ENCODE results near the gene F8. TPM values are rescaled to one million over a fixed set of nuclear protein-coding genes. Genes with fewer than 3 reads are reported as not detected.

Gene F8
- total and polyA plus RNA-seq, 10 of the 15 experiments (the other 5 are each of a cell fraction or from before 2014, with no cell fraction given): 3.0 to 8.1 (median 5.1) TPM

GRCh38 chrX:155046129-155046810 is 23.7 kb upstream of the F8 start:
- in situ Hi-C loops (cut with MboI): no loop called here
- intact Hi-C loops (cut with micrococcal nuclease; ENCODE audit: unreplicated experiment): no loop called here
- no peak overlapping the region for H2AFZ ChIP-seq (ENCODE audit: control insufficient read depth, low read depth, low read length)
- no peak for TF ChIP-seq TCF12 (IDR thresholded peaks at IDR 0.05; ENCODE audit: low read depth, low read length)
- no peak for TF ChIP-seq E4F1 (IDR thresholded peaks at IDR 0.05; ENCODE audit: borderline replicate concordance, partially characterized antibody)
- H3K4me2 ChIP-seq (ENCODE audit: control insufficient read depth, insufficient read depth): no peak overlapping the region
- H3K4me1 ChIP-seq (ENCODE audit: control insufficient read depth, insufficient read depth, low read length): no peaks in the 10 kb centered on the region
- no peaks in the 10 kb centered on the region for H3K9me3 ChIP-seq (replicated peaks; ENCODE audit: control insufficient read depth, insufficient read depth, low read length)
- no peaks in the 10 kb centered on the region; a peak in 1 of 4 replicates for H3K36me3 ChIP-seq (ENCODE audit: control insufficient read depth in 2 of 2, insufficient read depth in 2 of 2, low read length in 1 of 2)
- ATAC-seq: no peak
- BruUV-seq (replicated peaks): no TSS peak
- H4K20me1 ChIP-seq (ENCODE audit: control insufficient read depth, insufficient read depth): no peaks in the 10 kb centered on the region
- SMC1A ChIA-PET (ENCODE audit: uncharacterized antibody, unreplicated experiment): interaction anchor here (0.6 to 1.4 kb wide), 6 partner anchors 9 to 65 kb away, joined by 3 to 6 read pairs (median 4); no protein-coding TSS in a partner anchor
- CTCF ChIA-PET: interaction anchor here (1.1 to 2.0 kb wide), 6 partner anchors 8 to 103 kb away, joined by 3 to 11 read pairs (median 4); no protein-coding TSS in a partner anchor
- no peak for FAIRE-seq
- no peak overlapping the region for H3K27ac ChIP-seq (ENCODE audit: control insufficient read depth, insufficient read depth)
- H3K79me2 ChIP-seq (ENCODE audit: control insufficient read depth, insufficient read depth, low read length): no peaks in the 10 kb centered on the region
- WGBS (ENCODE audit: insufficient coverage, insufficient replicate concordance, low lambda C conversion rate, missing lambda C conversion rate): 50% methylated on average over 6 of the region's 6 CpGs
- no peaks in the 10 kb centered on the region for H3K27me3 ChIP-seq (replicated peaks in 1 of 2; ENCODE audit: control insufficient read depth in 2 of 2, insufficient read depth in 2 of 2, low read length in 1 of 2)
- no peak overlapping the region for H3K4me3 ChIP-seq
- POLR2A ChIA-PET: no interaction called here
- DNase-seq (ENCODE audit: low read depth, low spot score): no peak
- H3K9ac ChIP-seq (ENCODE audit: control insufficient read depth, insufficient read depth, low read length): no peak overlapping the region
- RAD21 ChIA-PET (ENCODE audit: unreplicated experiment): interaction anchor here (1.1 to 2.3 kb wide), 4 partner anchors 11 to 67 kb away, joined by 3 to 6 read pairs (median 4); partner anchors contain the start of gene FUNDC2

- BruUV-seq (replicated peaks): no TSS peak
- no peak overlapping the region for H3K4me3 ChIP-seq
- no peaks in the 10 kb centered on the region for H4K20me1 ChIP-seq (ENCODE audit: control insufficient read depth, insufficient read depth)
- intact Hi-C loops (cut with micrococcal nuclease; ENCODE audit: unreplicated experiment): no loop called here
- peaks cover 6% of the 10 kb centered on the region for H3K79me2 ChIP-seq (ENCODE audit: control insufficient read depth, insufficient read depth, low read length)
- WGBS (ENCODE audit: insufficient coverage, insufficient replicate concordance, low lambda C conversion rate, missing lambda C conversion rate): 68% methylated on average over 4 of the region's 4 CpGs
- ATAC-seq (no peak), DNase-seq (ENCODE audit: low read depth, low spot score) (no peak), FAIRE-seq (no peak)
- ChIA-PET RAD21 (ENCODE audit: unreplicated experiment) (no interaction called here), POLR2A (no interaction called here), SMC1A (ENCODE audit: uncharacterized antibody, unreplicated experiment) (no interaction called here), CTCF (interaction anchor here (1.4 kb wide), 1 partner anchor 21 kb away, joined by 4 read pairs; no protein-coding TSS in a partner anchor)
- H3K36me3 ChIP-seq (ENCODE audit: control insufficient read depth in 2 of 2, insufficient read depth in 2 of 2, low read length in 1 of 2): no peaks in the 10 kb centered on the region
- H3K4me1 ChIP-seq (ENCODE audit: control insufficient read depth, insufficient read depth, low read length): no peaks in the 10 kb centered on the region
- no peak overlapping the region for H3K27ac ChIP-seq (ENCODE audit: control insufficient read depth, insufficient read depth)
- no peak overlapping the region for H2AFZ ChIP-seq (ENCODE audit: control insufficient read depth, low read depth, low read length)
- peaks cover 4% of the 10 kb centered on the region for H3K9me3 ChIP-seq (replicated peaks; ENCODE audit: control insufficient read depth, insufficient read depth, low read length)
- H3K27me3 ChIP-seq (replicated peaks in 1 of 2; ENCODE audit: control insufficient read depth in 2 of 2, insufficient read depth in 2 of 2, low read length in 1 of 2): no peaks in the 10 kb centered on the region
- no peak overlapping the region for H3K4me2 ChIP-seq (ENCODE audit: control insufficient read depth, insufficient read depth)
- no peak overlapping the region for H3K9ac ChIP-seq (ENCODE audit: control insufficient read depth, insufficient read depth, low read length)
- in situ Hi-C loops (cut with MboI): no loop called here
- no peak for TF ChIP-seq IRF3 (IDR thresholded peaks at IDR 0.05)
- no peak for TF ChIP-seq EGR1 (IDR thresholded peaks at IDR 0.05; ENCODE audit: borderline replicate concordance in 1 of 2, low read depth in 2 of 2, low read length in 2 of 2)
- TF ChIP-seq PBX3 (IDR thresholded peaks at IDR 0.05; ENCODE audit: insufficient replicate concordance, low read depth, low read length): no peak
- no peak for TF ChIP-seq MAX (IDR thresholded peaks at IDR 0.05; ENCODE audit: low read depth, low read length)
- no peak for TF ChIP-seq TBL1XR1 (IDR thresholded peaks at IDR 0.05; ENCODE audit: low read depth, low read length)
- no peak for TF ChIP-seq CBX3 (IDR thresholded peaks at IDR 0.05; ENCODE audit: borderline replicate concordance, low read depth)
- no peak for TF ChIP-seq ZNF24 (IDR thresholded peaks at IDR 0.05)
- TF ChIP-seq EED (IDR thresholded peaks at IDR 0.05; ENCODE audit: low read depth): no peak
These were observed 13.2 kb upstream of the F8 start for GRCh38 chrX:155035688-155036087.
